Fibroblast of skin of right biceps (primary cell): ENCODE measurements around the gene AVEN.

Experiments used
- DNase-seq: peaks from one replicate; pipeline ENCODE4 v3.0.0-alpha.2; 2013

Gene AVEN

GRCh38 chr15:33908406-33908805, 130.6 kb downstream of the AVEN start:
- peak; percentile 59 for DNase-seq

GRCh38 chr15:33907326-33907725, 131.7 kb downstream of the AVEN start:
- DNase-seq: no peak

- no peak for DNase-seq
These were observed 135.3 kb downstream of the AVEN start for GRCh38 chr15:33903661-33904060.

- DNase-seq: no peak
These were observed 137.0 kb downstream of the AVEN start for GRCh38 chr15:33902043-33902442.

- no peak for DNase-seq
These were observed 144.8 kb downstream of the AVEN start for GRCh38 chr15:33894193-33894592.

- no peak for DNase-seq
These were observed 150.8 kb downstream of the AVEN start for GRCh38 chr15:33888176-33888575.

- DNase-seq: no peak
These were observed 156.1 kb downstream of the AVEN start for GRCh38 chr15:33882921-33883320.

GRCh38 chr15:33874156-33874555, 164.8 kb downstream of the AVEN start:
- DNase-seq: no peak

GRCh38 chr15:33872416-33873106, 166.4 kb downstream of the AVEN start:
- no peak for DNase-seq

- no peak for DNase-seq
These were observed 167.0 kb downstream of the AVEN start for GRCh38 chr15:33871980-33872379.

- no peak for DNase-seq
These were observed 172.8 kb downstream of the AVEN start for GRCh38 chr15:33866101-33866737.

- DNase-seq: peak; percentile 68
These were observed 173.6 kb downstream of the AVEN start for GRCh38 chr15:33865416-33865815.

GRCh38 chr15:33864360-33865075, 174.5 kb downstream of the AVEN start:
- no peak for DNase-seq

- peak; percentile 77 for DNase-seq
These were observed 178.2 kb downstream of the AVEN start for GRCh38 chr15:33860754-33861153.

- no peak for DNase-seq
These were observed 178.9 kb downstream of the AVEN start for GRCh38 chr15:33859992-33860545.

- DNase-seq: no peak
These were observed 180.2 kb downstream of the AVEN start for GRCh38 chr15:33858836-33859235.

- DNase-seq: no peak
These were observed 181.3 kb downstream of the AVEN start for GRCh38 chr15:33857726-33858125.

GRCh38 chr15:33852570-33852969, 186.4 kb downstream of the AVEN start:
- DNase-seq: peak; percentile 88

- peak; percentile 54 for DNase-seq
These were observed 186.9 kb downstream of the AVEN start for GRCh38 chr15:33852094-33852493.

- DNase-seq: no peak
These were observed 187.9 kb downstream of the AVEN start for GRCh38 chr15:33851079-33851478.

- no peak for DNase-seq
These were observed 191.0 kb downstream of the AVEN start for GRCh38 chr15:33848011-33848410.

GRCh38 chr15:33846862-33847261, 192.1 kb downstream of the AVEN start:
- DNase-seq: no peak

GRCh38 chr15:33846142-33846541, 192.9 kb downstream of the AVEN start:
- DNase-seq: no peak

- no peak for DNase-seq
These were observed 194.4 kb downstream of the AVEN start for GRCh38 chr15:33844597-33844996.
